ENCODE data around the gene SMCO4. TPM values are rescaled to one million over a fixed set of nuclear protein-coding genes. Genes with fewer than 3 reads are reported as not detected.

The SMCO4 gene
- polyA plus RNA-seq, 1 donor = 47.9 TPM

- 100% methylated on average over 1 of the region's 1 CpG for WGBS (ENCODE audit: insufficient coverage, low lambda C conversion rate)
These were observed 24.0 kb downstream of the SMCO4 start for GRCh38 chr11:93519179-93519578.

GRCh38 chr11:93518081-93518480 lies 25.1 kb downstream of the SMCO4 start:
- H3K27ac ChIP-seq (ENCODE audit: low read length) = no peak overlapping the region
- H3K4me3 ChIP-seq (ENCODE audit: low read length) = no peak overlapping the region
- H3K4me1 ChIP-seq (ENCODE audit: control insufficient read depth, insufficient read depth, low read length) = no peaks in the 10 kb centered on the region
- no peaks in the 10 kb centered on the region for H3K36me3 ChIP-seq (ENCODE audit: control insufficient read depth, insufficient read depth, low read length)
- DNase-seq = no peak
- H3K27me3 ChIP-seq (ENCODE audit: control insufficient read depth, insufficient read depth, low read length) = no peaks in the 10 kb centered on the region
- no peaks in the 10 kb centered on the region for H3K9me3 ChIP-seq (ENCODE audit: control insufficient read depth, low read depth, low read length)
- 90% methylated on average over 3 of the region's 3 CpGs for WGBS (ENCODE audit: insufficient coverage, low lambda C conversion rate)

More at GRCh38 chr11:93519179-93519578, 24.0 kb downstream of the SMCO4 start:
- DNase-seq = no peak
- Histone ChIP-seq H3K4me1 (ENCODE audit: control insufficient read depth, insufficient read depth, low read length) (no peaks in the 10 kb centered on the region), H3K9me3 (ENCODE audit: control insufficient read depth, low read depth, low read length) (no peaks in the 10 kb centered on the region), H3K27ac (ENCODE audit: low read length) (no peak overlapping the region), H3K36me3 (ENCODE audit: control insufficient read depth, insufficient read depth, low read length) (no peaks in the 10 kb centered on the region), H3K27me3 (ENCODE audit: control insufficient read depth, insufficient read depth, low read length) (no peaks in the 10 kb centered on the region), H3K4me3 (ENCODE audit: low read length) (no peak overlapping the region)

GRCh38 chr11:93517611-93518010 lies 25.6 kb downstream of the SMCO4 start:
- WGBS (ENCODE audit: insufficient coverage, low lambda C conversion rate) = 100% methylated on average over 2 of the region's 4 CpGs
- Histone ChIP-seq H3K27me3 (ENCODE audit: control insufficient read depth, insufficient read depth, low read length) (no peaks in the 10 kb centered on the region), H3K4me3 (ENCODE audit: low read length) (no peak overlapping the region), H3K27ac (ENCODE audit: low read length) (no peak overlapping the region), H3K4me1 (ENCODE audit: control insufficient read depth, insufficient read depth, low read length) (no peaks in the 10 kb centered on the region), H3K9me3 (ENCODE audit: control insufficient read depth, low read depth, low read length) (no peaks in the 10 kb centered on the region), H3K36me3 (ENCODE audit: control insufficient read depth, insufficient read depth, low read length) (no peaks in the 10 kb centered on the region)
- no peak for DNase-seq

- no peaks in the 10 kb centered on the region for H3K9me3 ChIP-seq (ENCODE audit: control insufficient read depth, low read depth, low read length)
- no peak overlapping the region for H3K27ac ChIP-seq (ENCODE audit: low read length)
- WGBS (ENCODE audit: insufficient coverage, low lambda C conversion rate) = no CpG with 5 or more reads among the region's 4 CpGs
- no peaks in the 10 kb centered on the region for H3K4me1 ChIP-seq (ENCODE audit: control insufficient read depth, insufficient read depth, low read length)
- no peaks in the 10 kb centered on the region for H3K36me3 ChIP-seq (ENCODE audit: control insufficient read depth, insufficient read depth, low read length)
- no peaks in the 10 kb centered on the region for H3K27me3 ChIP-seq (ENCODE audit: control insufficient read depth, insufficient read depth, low read length)
- H3K4me3 ChIP-seq (ENCODE audit: low read length) = no peak overlapping the region
- no peak for DNase-seq
These were observed 26.1 kb downstream of the SMCO4 start for GRCh38 chr11:93517041-93517440.

- Histone ChIP-seq H3K4me3 (ENCODE audit: low read length) (no peak overlapping the region), H3K27me3 (ENCODE audit: control insufficient read depth, insufficient read depth, low read length) (no peaks in the 10 kb centered on the region), H3K27ac (ENCODE audit: low read length) (no peak overlapping the region), H3K4me1 (ENCODE audit: control insufficient read depth, insufficient read depth, low read length) (no peaks in the 10 kb centered on the region), H3K36me3 (ENCODE audit: control insufficient read depth, insufficient read depth, low read length) (no peaks in the 10 kb centered on the region), H3K9me3 (ENCODE audit: control insufficient read depth, low read depth, low read length) (no peaks in the 10 kb centered on the region)
- WGBS (ENCODE audit: insufficient coverage, low lambda C conversion rate) = 83% methylated on average over 1 of the region's 5 CpGs
- no peak for DNase-seq
These were observed 27.7 kb downstream of the SMCO4 start for GRCh38 chr11:93515441-93516025.

GRCh38 chr11:93514712-93515111 lies 28.5 kb downstream of the SMCO4 start:
- DNase-seq = no peak
- no peak overlapping the region for H3K4me3 ChIP-seq (ENCODE audit: low read length)
- no peaks in the 10 kb centered on the region for H3K36me3 ChIP-seq (ENCODE audit: control insufficient read depth, insufficient read depth, low read length)
- H3K4me1 ChIP-seq (ENCODE audit: control insufficient read depth, insufficient read depth, low read length) = no peaks in the 10 kb centered on the region
- no peak overlapping the region for H3K27ac ChIP-seq (ENCODE audit: low read length)
- no peaks in the 10 kb centered on the region for H3K9me3 ChIP-seq (ENCODE audit: control insufficient read depth, low read depth, low read length)
- no peaks in the 10 kb centered on the region for H3K27me3 ChIP-seq (ENCODE audit: control insufficient read depth, insufficient read depth, low read length)
- 100% methylated on average over 1 of the region's 4 CpGs for WGBS (ENCODE audit: insufficient coverage, low lambda C conversion rate)

GRCh38 chr11:93513772-93514171 lies 29.4 kb downstream of the SMCO4 start:
- no peaks in the 10 kb centered on the region for H3K36me3 ChIP-seq (ENCODE audit: control insufficient read depth, insufficient read depth, low read length)
- H3K27me3 ChIP-seq (ENCODE audit: control insufficient read depth, insufficient read depth, low read length) = no peaks in the 10 kb centered on the region
- 100% methylated on average over 1 of the region's 4 CpGs for WGBS (ENCODE audit: insufficient coverage, low lambda C conversion rate)
- H3K4me3 ChIP-seq (ENCODE audit: low read length) = no peak overlapping the region
- DNase-seq = no peak
- no peaks in the 10 kb centered on the region for H3K4me1 ChIP-seq (ENCODE audit: control insufficient read depth, insufficient read depth, low read length)
- no peak overlapping the region for H3K27ac ChIP-seq (ENCODE audit: low read length)
- no peaks in the 10 kb centered on the region for H3K9me3 ChIP-seq (ENCODE audit: control insufficient read depth, low read depth, low read length)

- H3K27ac ChIP-seq (ENCODE audit: low read length) = no peak overlapping the region
- whole genome bisulfite sequencing (ENCODE audit: insufficient coverage, low lambda C conversion rate) = 100% methylated on average over 1 of the region's 3 CpGs
- H3K36me3 ChIP-seq (ENCODE audit: control insufficient read depth, insufficient read depth, low read length) = no peaks in the 10 kb centered on the region
These were observed 30.1 kb downstream of the SMCO4 start for GRCh38 chr11:93512949-93513667.

GRCh38 chr11:93512073-93512475 lies 31.1 kb downstream of the SMCO4 start:
- Histone ChIP-seq H3K27me3 (ENCODE audit: control insufficient read depth, insufficient read depth, low read length) (no peaks in the 10 kb centered on the region), H3K4me1 (ENCODE audit: control insufficient read depth, insufficient read depth, low read length) (no peaks in the 10 kb centered on the region), H3K4me3 (ENCODE audit: low read length) (no peak overlapping the region), H3K9me3 (ENCODE audit: control insufficient read depth, low read depth, low read length) (no peaks in the 10 kb centered on the region), H3K36me3 (ENCODE audit: control insufficient read depth, insufficient read depth, low read length) (no peaks in the 10 kb centered on the region), H3K27ac (ENCODE audit: low read length) (no peak overlapping the region)
- WGBS (ENCODE audit: insufficient coverage, low lambda C conversion rate) = 60% methylated on average over 1 of the region's 4 CpGs
- no peak for DNase-seq

More at GRCh38 chr11:93512949-93513667, 30.1 kb downstream of the SMCO4 start:
- no peak overlapping the region for H3K4me3 ChIP-seq (ENCODE audit: low read length)
- H3K9me3 ChIP-seq (ENCODE audit: control insufficient read depth, low read depth, low read length) = no peaks in the 10 kb centered on the region
- H3K27me3 ChIP-seq (ENCODE audit: control insufficient read depth, insufficient read depth, low read length) = no peaks in the 10 kb centered on the region
- no peaks in the 10 kb centered on the region for H3K4me1 ChIP-seq (ENCODE audit: control insufficient read depth, insufficient read depth, low read length)
- no peak for DNase-seq

- Histone ChIP-seq H3K9me3 (ENCODE audit: control insufficient read depth, low read depth, low read length) (no peaks in the 10 kb centered on the region), H3K27ac (ENCODE audit: low read length) (no peak overlapping the region), H3K36me3 (ENCODE audit: control insufficient read depth, insufficient read depth, low read length) (no peaks in the 10 kb centered on the region), H3K4me3 (ENCODE audit: low read length) (no peak overlapping the region), H3K4me1 (ENCODE audit: control insufficient read depth, insufficient read depth, low read length) (no peaks in the 10 kb centered on the region), H3K27me3 (ENCODE audit: control insufficient read depth, insufficient read depth, low read length) (no peaks in the 10 kb centered on the region)
- DNase-seq = no peak
- no CpG with 5 or more reads among the region's 3 CpGs for WGBS (ENCODE audit: insufficient coverage, low lambda C conversion rate)
These were observed 32.9 kb downstream of the SMCO4 start for GRCh38 chr11:93510196-93510873.

Measured in large intestine (tissue), 3 donors.